Breast epithelium (tissue), 3 donors: Measurements from ENCODE around the gene PDZD4.

Experiments used
- POLR2A ChIP-seq: fragments of 450-650 bp; IDR thresholded peaks from one replicate; pipeline ENCODE4 v1.6.1; 2016; ENCODE audit warnings: antibody characterized with exemption, mild to moderate bottlenecking, moderate library complexity
- POLR2AphosphoS5 ChIP-seq, 3 donors: sonication (generic); formaldehyde crosslinking; IDR thresholded peaks; one replicate each; pipeline ENCODE4 v1.6.1; 2017; ENCODE audit warnings: antibody characterized with exemption in 3 of 3
- TF ChIP-seq, protein P1 (sequence below), 3 donors: fragments of 450-650 bp; IDR thresholded peaks; one replicate each; pipeline ENCODE4 v1.5.1; 2016 to 2017; ENCODE audit warnings: antibody characterized with exemption in 3 of 3, mild to moderate bottlenecking in 3 of 3, moderate library complexity in 3 of 3

DNA sequence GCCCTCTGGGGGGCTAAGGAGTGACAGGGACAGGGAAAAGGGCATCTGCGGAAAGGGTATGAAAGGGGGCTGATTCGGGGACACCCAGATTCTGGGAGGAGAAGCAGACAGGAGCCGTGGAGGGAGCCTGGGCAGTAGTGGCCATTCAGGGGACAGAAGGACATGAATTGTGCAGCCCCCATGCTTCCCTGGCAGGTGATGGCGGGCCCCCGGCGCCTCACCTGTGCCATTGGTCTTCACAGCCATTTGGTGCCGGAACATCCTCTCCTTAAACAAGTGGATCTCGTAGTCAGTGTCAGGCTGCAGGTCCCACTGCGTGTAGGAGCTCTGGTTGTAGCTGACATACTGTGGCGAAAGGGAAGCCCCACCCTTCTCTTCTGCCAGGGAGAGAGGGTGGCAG, 33.8 kb upstream of the PDZD4 start:
- TF ChIP-seq POLR2A (no peak), POLR2AphosphoS5 (IDR thresholded peaks at IDR 0.05) (no peak)
- TF ChIP-seq, protein P1, sequence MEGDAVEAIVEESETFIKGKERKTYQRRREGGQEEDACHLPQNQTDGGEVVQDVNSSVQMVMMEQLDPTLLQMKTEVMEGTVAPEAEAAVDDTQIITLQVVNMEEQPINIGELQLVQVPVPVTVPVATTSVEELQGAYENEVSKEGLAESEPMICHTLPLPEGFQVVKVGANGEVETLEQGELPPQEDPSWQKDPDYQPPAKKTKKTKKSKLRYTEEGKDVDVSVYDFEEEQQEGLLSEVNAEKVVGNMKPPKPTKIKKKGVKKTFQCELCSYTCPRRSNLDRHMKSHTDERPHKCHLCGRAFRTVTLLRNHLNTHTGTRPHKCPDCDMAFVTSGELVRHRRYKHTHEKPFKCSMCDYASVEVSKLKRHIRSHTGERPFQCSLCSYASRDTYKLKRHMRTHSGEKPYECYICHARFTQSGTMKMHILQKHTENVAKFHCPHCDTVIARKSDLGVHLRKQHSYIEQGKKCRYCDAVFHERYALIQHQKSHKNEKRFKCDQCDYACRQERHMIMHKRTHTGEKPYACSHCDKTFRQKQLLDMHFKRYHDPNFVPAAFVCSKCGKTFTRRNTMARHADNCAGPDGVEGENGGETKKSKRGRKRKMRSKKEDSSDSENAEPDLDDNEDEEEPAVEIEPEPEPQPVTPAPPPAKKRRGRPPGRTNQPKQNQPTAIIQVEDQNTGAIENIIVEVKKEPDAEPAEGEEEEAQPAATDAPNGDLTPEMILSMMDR (IDR thresholded peaks at IDR 0.05): no peak
